ENCODE results near the gene CNTNAP2. TPM values are rescaled to one million over a fixed set of nuclear protein-coding genes. Genes with fewer than 3 reads are reported as not detected.
"Not testable (repeated sequence)": the region's sequence is repeated elsewhere in the genome, so short reads cannot be mapped to it uniquely, and the experiment has no call there.

Gene CNTNAP2
- total RNA-seq, 1 donor from 2014 or later = 0.27 TPM

DNA sequence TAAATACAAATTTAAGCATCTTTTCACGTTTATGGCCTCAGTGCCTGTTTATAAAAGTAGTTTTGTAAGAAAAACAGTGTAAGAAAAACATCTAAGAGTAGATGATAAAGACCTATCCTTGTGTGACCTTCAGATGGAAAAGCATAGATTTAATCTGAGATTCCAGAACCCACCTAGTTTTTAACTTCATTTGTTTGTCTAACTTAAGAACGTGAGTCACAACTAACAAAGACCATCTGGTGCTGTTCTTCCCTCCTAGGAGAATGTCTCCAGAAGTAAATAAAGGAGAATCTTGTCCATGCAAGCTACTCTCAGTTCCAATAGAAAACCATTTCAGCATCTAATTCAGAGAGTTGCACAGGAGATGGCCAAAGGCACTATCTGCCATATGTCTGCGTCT is 2208.6 kb downstream of the CNTNAP2 start:
- no peaks in the 10 kb centered on the region for H3K9me3 Mint-ChIP-seq (ENCODE audit: low read depth)
- H3K4me1 Mint-ChIP-seq (ENCODE audit: low read depth) = peaks cover 7% of the 10 kb centered on the region
- H3K27me3 Mint-ChIP-seq (ENCODE audit: low read depth) = peaks cover 2% of the 10 kb centered on the region
- H3K36me3 Mint-ChIP-seq (ENCODE audit: low read depth) = no peaks in the 10 kb centered on the region
- DNase-seq (ENCODE audit: low spot score) = no peak
- H3K27ac Mint-ChIP-seq (ENCODE audit: unreplicated experiment) = no peak overlapping the region
- H3K4me3 Mint-ChIP-seq (ENCODE audit: unreplicated experiment) = no peak overlapping the region
- TF ChIP-seq, protein P1, sequence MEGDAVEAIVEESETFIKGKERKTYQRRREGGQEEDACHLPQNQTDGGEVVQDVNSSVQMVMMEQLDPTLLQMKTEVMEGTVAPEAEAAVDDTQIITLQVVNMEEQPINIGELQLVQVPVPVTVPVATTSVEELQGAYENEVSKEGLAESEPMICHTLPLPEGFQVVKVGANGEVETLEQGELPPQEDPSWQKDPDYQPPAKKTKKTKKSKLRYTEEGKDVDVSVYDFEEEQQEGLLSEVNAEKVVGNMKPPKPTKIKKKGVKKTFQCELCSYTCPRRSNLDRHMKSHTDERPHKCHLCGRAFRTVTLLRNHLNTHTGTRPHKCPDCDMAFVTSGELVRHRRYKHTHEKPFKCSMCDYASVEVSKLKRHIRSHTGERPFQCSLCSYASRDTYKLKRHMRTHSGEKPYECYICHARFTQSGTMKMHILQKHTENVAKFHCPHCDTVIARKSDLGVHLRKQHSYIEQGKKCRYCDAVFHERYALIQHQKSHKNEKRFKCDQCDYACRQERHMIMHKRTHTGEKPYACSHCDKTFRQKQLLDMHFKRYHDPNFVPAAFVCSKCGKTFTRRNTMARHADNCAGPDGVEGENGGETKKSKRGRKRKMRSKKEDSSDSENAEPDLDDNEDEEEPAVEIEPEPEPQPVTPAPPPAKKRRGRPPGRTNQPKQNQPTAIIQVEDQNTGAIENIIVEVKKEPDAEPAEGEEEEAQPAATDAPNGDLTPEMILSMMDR (IDR thresholded peaks at IDR 0.05) = no peak

DNA sequence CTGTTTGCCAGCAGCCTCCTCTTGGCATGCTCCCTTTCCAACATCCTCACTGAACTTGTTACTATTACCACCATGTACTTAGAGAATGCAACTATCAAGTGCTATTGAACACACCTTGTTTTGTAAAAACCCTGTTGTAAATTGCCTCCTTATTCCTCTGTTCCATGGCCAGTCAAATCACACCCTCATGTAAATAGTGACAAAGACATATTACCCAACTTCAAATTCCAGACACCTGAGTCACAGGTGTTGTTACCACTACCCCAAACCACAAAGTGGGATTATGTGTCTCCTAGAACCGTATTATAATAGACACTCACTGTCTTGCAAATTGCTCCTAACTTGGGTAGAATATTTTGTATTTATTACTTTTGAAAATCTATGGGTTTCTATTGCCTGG is 2210.8 kb downstream of the CNTNAP2 start:
- Mint-ChIP-seq H3K27me3 (ENCODE audit: low read depth) (no peaks in the 10 kb centered on the region), H3K4me3 (ENCODE audit: unreplicated experiment) (no peak overlapping the region), H3K9me3 (ENCODE audit: low read depth) (peaks cover 6% of the 10 kb centered on the region), H3K36me3 (ENCODE audit: low read depth) (no peaks in the 10 kb centered on the region), H3K4me1 (ENCODE audit: low read depth) (peaks cover 9% of the 10 kb centered on the region), H3K27ac (ENCODE audit: unreplicated experiment) (no peak overlapping the region)
- TF ChIP-seq, protein P1 (IDR thresholded peaks at IDR 0.05) = no peak
- DNase-seq (ENCODE audit: low spot score) = no peak

DNA sequence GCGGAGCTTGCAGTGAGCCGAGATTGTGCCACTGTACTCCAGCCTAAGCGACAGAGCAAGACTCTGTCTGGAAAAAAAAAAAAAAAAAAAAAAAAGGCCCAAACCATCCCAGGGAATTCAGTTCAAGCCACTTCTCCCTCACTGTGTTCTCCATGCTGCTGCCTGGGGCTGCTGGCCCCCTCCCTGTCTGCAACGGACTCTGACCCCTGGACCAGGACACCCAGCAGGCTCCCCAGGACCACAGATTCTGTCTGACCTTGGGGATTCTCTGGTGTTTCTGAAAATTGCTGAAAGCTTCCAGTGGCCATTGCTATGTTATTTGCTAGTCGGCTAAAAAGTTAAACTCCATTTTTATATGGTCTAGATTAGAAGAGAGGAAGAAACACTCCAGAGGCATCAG is 2212.3 kb downstream of the CNTNAP2 start:
- Mint-ChIP-seq H3K36me3 (ENCODE audit: low read depth) (no peaks in the 10 kb centered on the region), H3K27me3 (ENCODE audit: low read depth) (no peaks in the 10 kb centered on the region), H3K4me3 (ENCODE audit: unreplicated experiment) (no peak overlapping the region), H3K27ac (ENCODE audit: unreplicated experiment) (no peak overlapping the region), H3K4me1 (ENCODE audit: low read depth) (peaks cover 19% of the 10 kb centered on the region), H3K9me3 (ENCODE audit: low read depth) (peaks cover 6% of the 10 kb centered on the region)
- DNase-seq (ENCODE audit: low spot score) = no peak
- TF ChIP-seq, protein P1 (IDR thresholded peaks at IDR 0.05) = no peak

DNA sequence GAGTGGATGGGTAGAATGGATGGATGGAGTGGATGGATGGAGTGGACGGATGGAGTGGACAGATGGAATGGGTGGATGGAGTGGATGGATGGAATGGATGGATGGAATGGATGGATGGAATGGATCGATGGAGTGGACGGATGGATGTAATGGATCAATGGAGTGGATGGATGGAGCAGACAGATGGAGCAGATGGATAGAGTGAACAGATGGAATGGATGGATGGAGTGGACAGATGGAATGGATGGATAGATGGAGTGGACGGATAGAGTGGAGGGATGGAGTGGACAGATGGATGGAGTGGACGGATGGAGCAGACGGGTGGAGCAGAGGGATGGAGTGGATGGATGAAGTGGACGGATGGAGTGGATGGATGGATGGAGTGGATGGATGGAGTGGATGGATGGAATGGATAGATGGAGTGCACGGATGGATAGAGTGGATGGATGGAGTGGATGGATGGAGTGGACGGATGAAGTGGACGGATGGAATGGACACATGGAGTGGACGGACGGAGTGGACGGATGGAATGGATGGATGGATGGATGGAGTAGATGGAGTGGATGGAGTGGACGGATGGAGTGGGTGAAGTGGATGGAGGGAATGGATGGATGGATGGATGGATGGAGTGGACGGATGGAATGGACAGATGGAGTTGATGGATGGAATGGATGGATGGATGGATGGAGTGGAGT is 2213.7 kb downstream of the CNTNAP2 start:
- DNase-seq (ENCODE audit: low spot score) = no peak
- H3K36me3 Mint-ChIP-seq (ENCODE audit: low read depth) = no peaks in the 10 kb centered on the region
- H3K4me1 Mint-ChIP-seq (ENCODE audit: low read depth) = peaks cover 30% of the 10 kb centered on the region
- no peaks in the 10 kb centered on the region for H3K27me3 Mint-ChIP-seq (ENCODE audit: low read depth)
- TF ChIP-seq, protein P1 (IDR thresholded peaks at IDR 0.05) = no peak
- H3K27ac Mint-ChIP-seq (ENCODE audit: unreplicated experiment) = no peak overlapping the region
- no peak overlapping the region for H3K4me3 Mint-ChIP-seq (ENCODE audit: unreplicated experiment)
- peaks cover 8% of the 10 kb centered on the region for H3K9me3 Mint-ChIP-seq (ENCODE audit: low read depth)

DNA sequence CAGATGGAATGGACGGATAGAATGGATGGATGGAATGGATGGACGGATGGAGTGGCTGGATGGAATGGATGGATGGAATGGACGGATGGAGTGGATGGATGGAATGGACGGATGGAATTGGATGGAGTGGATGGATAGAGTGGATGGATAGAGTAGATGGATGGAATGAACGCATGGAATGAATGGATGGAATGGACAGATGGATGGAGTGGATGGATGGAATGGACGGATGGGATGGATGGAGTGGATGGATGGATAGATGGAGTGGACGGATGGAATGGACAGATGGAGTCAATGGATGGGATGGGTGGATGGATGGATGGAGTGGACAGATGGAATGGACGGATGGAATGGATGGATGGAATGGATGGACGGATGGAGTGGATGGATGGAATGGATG is 2214.2 kb downstream of the CNTNAP2 start:
- TF ChIP-seq, protein P1 (IDR thresholded peaks at IDR 0.05) = no peak
- Mint-ChIP-seq H3K27me3 (ENCODE audit: low read depth) (no peaks in the 10 kb centered on the region), H3K27ac (ENCODE audit: unreplicated experiment) (no peak overlapping the region), H3K4me3 (ENCODE audit: unreplicated experiment) (no peak overlapping the region), H3K4me1 (ENCODE audit: low read depth) (peaks cover 33% of the 10 kb centered on the region), H3K36me3 (ENCODE audit: low read depth) (no peaks in the 10 kb centered on the region), H3K9me3 (ENCODE audit: low read depth) (peaks cover 9% of the 10 kb centered on the region)
- no peak for DNase-seq (ENCODE audit: low spot score)

DNA sequence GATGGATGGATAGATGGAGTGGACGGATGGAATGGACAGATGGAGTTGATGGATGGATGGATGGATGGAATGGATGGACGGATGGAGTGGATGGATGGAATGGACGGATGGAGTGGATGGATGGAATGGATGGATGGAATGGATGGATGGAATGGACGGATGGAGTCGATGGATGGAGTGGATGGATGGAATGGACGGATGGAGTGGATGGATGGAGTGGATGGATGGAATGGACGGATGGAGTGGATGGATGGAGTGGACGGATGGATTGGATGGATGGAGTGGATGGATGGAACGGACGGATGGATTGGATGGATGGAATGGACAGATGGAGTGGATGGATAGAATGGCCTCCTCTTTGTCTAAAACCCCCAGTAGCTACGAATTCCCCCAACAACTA is 2214.9 kb downstream of the CNTNAP2 start:
- DNase-seq (ENCODE audit: low spot score) = peak; percentile 98
- H3K4me3 Mint-ChIP-seq (ENCODE audit: unreplicated experiment); H3K27ac Mint-ChIP-seq (ENCODE audit: unreplicated experiment); H3K9me3 Mint-ChIP-seq (ENCODE audit: low read depth); H3K27me3 Mint-ChIP-seq (ENCODE audit: low read depth); H3K36me3 Mint-ChIP-seq (ENCODE audit: low read depth): not testable (repeated sequence)
- peaks cover 39% of the 10 kb centered on the region for H3K4me1 Mint-ChIP-seq (ENCODE audit: low read depth)
